GM23248 (cell line): Measurements from ENCODE around the gene ALDH1L1.

ENCODE experiments used
- EZH2 ChIP-seq: fragments of 200-600 bp; sonication (generic); IDR thresholded peaks from 2 replicates; pipeline ENCODE4 v1.6.1; 2018; ENCODE audit warnings: antibody characterized with exemption, mild to moderate bottlenecking; ENCODE audit not compliant: insufficient read depth, poor library complexity, severe bottlenecking
- EZH2phosphoT487 ChIP-seq: fragments of 200-600 bp; sonication (generic); IDR thresholded peaks from 2 replicates; pipeline ENCODE4 v1.6.1; 2018; ENCODE audit warnings: antibody characterized with exemption, moderate library complexity, mild to moderate bottlenecking, low read depth; ENCODE audit not compliant: insufficient read depth

GRCh38 chr3:126058666-126059065 is 121.7 kb downstream of the ALDH1L1 start:
- TF ChIP-seq EZH2: no peak
- TF ChIP-seq EZH2phosphoT487: no peak
